A549 (cell line): ENCODE results near the gene CRACDL.

Source experiments
- EP300 ChIP-seq, 2 experiments: fragments of >200 bp; sonication (Bioruptor Twin); formaldehyde crosslinking; IDR thresholded peaks; 2 replicates in 1 of 2; 3 replicates in 1 of 2; pipeline ENCODE4 v1.6.1; 2016 to 2017
- FOSL2 ChIP-seq, 2 experiments: fragments of 450-650 bp in 1 of 2; fragments of >200 bp in 1 of 2; sonication (Bioruptor Twin) in 1 of 2; formaldehyde crosslinking; IDR thresholded peaks; 2 replicates each; pipeline versions ENCODE4 v1.5.0 to v1.6.1; 2016 to 2020; ENCODE audit warnings: mild to moderate bottlenecking in 1 of 2, moderate library complexity in 1 of 2
- POLR2A ChIP-seq: IDR thresholded peaks from 2 replicates; pipeline ENCODE4 v1.6.1; 2012; ENCODE audit warnings: mild to moderate bottlenecking, low read length
- TF ChIP-seq, protein P1 (sequence below): fragments of >200 bp; sonication (Bioruptor Twin); formaldehyde crosslinking; IDR thresholded peaks from 3 replicates; pipeline ENCODE4 v1.5.1; 2016

DNA sequence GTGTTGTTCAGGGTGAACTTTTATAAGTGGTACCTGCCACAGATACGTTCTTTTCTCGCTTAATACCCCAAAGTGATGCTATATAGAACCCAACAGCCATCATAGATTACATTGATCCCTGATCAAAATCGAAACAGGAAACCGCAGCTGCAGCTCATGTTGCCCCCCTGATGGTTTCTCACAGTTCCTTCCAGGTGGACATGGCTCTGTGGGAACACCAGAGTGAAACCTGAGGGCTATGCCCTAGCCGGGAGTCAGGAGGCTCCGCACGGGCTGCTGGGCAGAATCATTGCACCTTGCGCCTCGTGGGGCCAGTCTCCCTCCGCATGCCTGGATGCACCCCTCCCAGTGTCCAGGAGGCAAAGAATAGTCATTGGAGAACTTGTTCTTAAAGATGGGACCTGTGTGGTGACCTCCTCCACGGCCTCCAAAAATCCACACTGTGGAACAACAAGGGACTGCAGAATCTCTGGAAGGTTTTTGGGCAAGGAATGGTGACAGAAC lies 61.8 kb downstream of the CRACDL start:
- TF ChIP-seq FOSL2 (IDR thresholded peaks at IDR 0.05) (no peak), FOSL2 (CRISPR knock-in tag; IDR thresholded peaks at IDR 0.05) (no peak), EP300 (IDR thresholded peaks at IDR 0.05) (no peak), POLR2A (no peak)
- TF ChIP-seq, protein P1, sequence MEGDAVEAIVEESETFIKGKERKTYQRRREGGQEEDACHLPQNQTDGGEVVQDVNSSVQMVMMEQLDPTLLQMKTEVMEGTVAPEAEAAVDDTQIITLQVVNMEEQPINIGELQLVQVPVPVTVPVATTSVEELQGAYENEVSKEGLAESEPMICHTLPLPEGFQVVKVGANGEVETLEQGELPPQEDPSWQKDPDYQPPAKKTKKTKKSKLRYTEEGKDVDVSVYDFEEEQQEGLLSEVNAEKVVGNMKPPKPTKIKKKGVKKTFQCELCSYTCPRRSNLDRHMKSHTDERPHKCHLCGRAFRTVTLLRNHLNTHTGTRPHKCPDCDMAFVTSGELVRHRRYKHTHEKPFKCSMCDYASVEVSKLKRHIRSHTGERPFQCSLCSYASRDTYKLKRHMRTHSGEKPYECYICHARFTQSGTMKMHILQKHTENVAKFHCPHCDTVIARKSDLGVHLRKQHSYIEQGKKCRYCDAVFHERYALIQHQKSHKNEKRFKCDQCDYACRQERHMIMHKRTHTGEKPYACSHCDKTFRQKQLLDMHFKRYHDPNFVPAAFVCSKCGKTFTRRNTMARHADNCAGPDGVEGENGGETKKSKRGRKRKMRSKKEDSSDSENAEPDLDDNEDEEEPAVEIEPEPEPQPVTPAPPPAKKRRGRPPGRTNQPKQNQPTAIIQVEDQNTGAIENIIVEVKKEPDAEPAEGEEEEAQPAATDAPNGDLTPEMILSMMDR: no peak
